SHP77 (cell line): Measurements from ENCODE around the gene AKAP9.
"Not testable (repeated sequence)": the region's sequence is repeated elsewhere in the genome, so short reads cannot be mapped to it uniquely, and the experiment has no call there.

Experiments used
- DNase-seq, 2 experiments: peaks; one replicate each; lab custom pipeline; 2025; lab: John Stamatoyannopoulos, UW

AKAP9 gene

DNA sequence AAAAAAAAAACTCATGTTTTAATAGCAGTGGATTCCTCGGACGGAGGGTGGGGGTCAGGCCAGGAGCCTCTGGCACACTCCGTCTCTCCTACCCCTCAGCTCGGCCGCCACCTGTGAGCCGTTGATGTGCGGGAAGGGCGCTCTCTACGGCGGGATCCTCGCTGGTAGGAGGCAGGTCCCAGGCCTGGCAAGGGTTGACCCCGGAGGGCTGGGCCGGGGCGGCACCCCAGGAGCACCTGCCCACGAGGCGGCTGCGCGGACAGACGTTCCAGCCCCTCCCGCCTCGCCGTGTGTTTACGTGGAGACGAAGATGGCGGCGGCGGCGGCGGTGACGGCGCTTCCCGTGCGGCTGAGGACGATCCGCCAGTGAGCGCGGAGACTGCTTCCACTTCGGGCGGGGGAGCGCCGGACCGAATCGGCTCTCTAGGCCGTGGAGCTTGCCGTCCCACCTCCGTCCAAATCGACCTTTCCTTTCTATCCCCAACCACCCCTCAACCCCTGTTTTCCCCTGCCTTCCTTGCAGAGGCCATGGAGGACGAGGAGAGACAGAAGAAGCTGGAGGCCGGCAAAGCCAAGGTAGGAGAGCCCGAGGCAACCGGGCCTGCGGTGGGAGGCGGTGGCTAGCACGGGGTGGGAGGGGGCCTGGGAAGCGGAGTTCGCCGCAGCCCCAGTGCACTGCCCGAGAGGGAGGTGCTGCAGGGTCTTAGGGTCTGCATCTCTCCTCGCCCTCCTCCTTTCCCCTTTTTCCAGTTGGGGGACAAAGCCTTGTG is at the start of gene AKAP9:
Gene AKAP9 (plus strand): TSS at position 291 of the 770 bp plus-strand sequence. CDS start 238 bp downstream, at position 529.
- DNase-seq: peak; percentile 78 to 92

DNA sequence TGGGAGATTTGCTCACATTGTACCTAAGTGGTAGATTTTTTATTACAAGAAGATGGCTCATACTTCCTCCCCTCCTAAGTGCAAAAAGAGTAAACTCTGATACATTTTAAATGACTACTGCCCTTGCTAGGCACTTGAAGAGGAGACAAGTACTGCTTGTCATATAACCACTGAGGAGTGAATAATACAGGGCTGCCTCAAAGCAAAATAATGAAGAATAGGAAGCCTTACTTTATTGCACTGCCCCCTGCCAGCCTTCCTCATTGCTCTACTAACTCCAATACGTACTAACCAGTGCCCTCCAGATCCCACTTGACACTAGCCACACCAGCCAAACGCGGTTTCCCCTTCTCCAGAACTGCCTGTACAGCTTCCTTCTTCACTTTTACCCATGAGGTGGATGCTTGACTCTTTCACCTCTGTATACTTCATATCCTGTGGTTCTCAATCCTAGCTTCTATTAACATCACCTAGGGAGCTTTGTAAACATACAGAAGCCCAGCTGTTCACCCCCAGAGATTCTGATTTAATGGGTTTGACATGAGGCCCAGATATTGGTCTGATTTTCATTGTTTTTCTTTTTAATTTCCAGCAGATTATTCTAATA is 48.5 kb upstream of the AKAP9 start:
- no peak for DNase-seq

DNA sequence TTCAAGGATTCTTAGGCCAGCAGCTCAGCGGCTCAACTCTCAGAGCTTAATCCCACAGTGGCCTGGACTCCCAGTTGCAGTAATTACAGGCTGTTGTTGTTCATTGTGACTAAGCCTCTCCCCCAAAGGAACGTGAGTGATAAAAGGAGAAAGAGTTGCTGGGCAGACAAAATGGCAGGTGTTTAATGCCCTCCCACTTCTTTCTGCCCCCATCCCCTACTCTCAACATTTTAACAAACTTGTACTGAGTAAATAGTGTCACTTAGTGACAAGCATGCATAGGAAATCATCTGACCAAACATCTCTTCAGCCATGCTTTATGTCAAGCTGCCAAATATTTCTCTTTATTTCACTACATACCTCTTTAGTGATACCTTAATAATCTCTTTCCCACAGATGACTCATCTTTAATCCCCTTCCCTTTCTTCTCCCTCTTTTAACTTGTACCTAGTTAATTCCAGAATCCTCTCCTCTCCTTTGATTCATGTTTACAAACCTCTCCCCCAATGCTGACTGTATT is 47.8 kb upstream of the AKAP9 start:
- no peak for DNase-seq

DNA sequence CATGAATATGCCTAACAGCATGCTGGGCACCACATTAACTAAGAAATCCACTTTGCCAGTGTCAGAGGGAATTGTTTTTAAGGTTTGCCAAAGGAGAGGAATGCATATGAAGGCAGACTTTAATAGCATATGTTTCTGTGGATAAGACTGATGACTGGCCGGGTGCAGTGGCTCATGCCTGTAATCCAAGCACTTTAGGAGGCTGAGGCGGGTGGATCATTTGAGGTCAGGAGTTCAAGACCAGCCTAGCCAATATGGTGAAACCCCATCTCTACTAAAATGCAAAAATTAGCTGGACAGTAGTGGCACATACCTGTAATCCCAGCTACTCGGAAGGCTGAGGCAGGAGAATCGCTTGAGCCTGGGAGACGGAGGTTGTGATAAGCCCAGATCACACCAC is 47.0 kb upstream of the AKAP9 start:
- not testable (repeated sequence) for DNase-seq

DNA sequence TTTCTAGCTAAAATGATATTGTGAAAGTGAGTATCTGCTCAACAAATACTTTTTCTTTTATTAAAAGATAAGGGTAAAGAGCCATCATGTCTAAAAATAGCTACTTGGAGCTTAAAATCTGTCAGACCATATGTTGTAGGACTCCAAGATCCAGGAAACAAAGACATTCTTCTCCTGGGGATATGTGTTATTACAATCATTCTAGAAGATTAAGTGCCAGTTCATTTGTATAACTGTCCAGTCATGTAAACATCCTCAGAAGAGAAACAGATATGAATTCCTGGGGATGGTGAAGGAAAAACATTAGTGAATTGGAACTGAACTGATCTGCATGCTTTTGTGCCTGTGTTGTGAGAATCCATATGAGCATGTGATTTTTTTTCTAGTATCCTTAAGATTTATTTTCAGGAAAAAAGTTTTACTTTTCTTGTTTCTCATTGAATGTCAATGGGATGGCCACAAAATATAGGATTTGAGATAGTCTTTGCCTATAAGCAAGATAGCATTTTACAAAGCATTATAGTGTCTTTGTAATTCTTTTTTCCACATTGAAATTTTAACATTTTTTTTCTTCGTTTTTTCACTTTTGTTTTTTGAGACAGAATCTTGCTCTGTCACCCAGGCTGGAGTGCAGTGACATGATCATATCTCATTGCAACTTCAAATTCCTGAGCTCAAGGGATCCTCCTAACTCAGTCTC is 45.7 kb upstream of the AKAP9 start:
- no peak for DNase-seq

DNA sequence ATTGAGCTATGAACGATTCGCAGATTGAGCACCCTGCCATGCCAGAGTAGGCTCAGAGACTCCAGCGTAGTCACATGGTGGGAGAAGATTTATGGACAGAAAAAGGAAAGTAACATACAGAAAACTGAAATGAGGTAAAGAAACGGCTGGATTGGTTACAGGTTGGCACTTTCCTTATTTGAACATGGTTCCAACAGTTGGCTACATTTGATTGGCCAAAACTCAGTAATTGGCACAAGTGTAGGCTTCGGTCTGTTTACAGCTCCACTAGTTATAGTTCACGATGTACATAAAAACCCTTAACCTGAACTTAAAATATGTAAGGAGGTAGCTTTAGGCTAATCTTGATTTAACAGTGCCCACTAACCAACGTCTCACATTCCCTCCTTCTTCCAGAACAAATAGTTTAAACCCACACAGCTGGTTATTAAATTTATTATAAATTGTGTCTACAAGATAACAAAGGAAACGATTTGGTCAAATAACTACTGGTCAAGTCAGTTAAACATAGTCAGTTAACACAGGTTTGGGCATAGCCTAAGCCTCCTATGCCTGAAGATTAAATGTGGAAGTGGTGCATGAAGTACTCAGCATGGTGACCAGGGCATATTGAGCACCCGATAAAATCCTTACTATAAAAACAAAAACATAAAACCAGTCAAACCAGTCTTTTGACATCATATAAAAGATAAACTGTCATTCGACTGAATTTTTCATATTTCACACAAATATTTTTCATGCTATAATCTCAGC is 42.2 kb upstream of the AKAP9 start:
- DNase-seq: no peak

DNA sequence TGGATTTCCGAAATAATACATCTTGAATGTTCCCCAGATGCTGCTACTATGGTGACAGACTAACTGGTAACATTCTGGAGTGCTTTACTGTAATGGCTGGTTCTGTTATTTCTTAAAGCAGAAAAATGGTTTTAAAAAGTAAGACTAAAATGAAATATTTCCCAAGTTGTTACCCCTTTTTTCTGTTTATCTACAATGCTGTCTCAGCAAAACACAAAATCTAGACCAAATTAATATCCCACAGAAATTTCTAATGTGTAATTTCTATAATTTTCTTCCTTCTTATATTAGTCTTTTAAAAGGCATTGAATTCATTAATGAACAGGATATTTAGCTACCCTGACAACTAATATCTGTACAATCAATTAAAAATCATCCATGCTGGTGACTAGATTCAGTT is 41.1 kb upstream of the AKAP9 start:
- DNase-seq: no peak

DNA sequence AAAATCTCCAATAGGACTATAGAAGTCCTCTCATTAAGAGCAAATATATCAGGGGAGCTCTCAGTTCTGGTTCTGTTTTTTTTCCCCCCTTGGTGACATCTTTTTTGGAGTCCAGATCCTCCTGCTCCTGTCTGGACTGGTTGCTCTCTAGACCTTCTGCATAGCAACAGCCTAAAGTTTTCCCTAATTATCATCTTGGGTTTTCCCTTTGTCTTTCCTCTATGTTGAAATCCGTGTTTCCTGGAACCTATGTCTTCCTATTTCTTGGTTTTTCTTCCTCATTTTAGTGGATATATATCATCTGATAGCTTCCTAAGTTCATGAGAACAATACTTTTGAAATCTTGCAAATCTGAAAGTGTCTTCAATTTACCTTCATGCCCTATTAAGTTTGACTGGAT is 30.5 kb upstream of the AKAP9 start:
- DNase-seq: no peak

DNA sequence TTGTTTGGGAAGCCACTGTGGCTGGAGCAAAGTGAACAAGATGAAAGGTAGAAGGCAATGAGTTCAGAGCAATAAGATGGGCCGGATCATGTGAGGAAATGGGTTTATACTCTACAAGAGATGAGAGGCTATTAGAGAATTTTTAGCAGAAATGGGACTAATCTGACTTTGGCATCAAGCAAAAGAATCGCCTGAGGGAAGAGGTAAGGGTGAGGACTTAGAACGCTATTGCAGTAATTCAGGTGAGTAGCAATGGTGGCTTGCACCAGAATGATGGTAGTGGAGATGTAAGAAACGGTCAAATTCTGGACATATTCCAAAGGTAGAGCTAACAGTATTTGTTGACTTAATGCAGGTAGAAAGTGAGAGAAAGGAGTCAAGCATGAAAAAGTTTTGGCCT is 29.5 kb upstream of the AKAP9 start:
- no peak for DNase-seq

DNA sequence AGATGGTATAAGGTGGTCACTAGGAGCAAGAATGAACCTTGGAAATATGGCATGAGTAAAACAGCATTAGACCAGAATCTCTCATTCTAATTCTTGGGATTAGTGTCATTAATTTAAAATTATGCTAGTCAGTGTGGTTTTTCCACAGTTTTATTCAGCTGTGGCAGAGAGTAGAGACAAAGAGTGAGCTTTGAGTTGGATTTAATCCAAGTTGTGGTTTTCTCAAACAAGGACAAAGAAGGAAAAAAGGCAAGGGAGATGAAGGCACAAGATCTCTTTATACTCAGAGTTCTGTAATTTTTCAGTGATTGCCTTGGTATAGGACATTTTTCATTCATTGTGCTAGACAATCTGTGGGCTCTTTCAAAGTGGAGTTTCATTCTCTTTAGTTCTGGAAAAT is 28.2 kb upstream of the AKAP9 start:
- no peak for DNase-seq

DNA sequence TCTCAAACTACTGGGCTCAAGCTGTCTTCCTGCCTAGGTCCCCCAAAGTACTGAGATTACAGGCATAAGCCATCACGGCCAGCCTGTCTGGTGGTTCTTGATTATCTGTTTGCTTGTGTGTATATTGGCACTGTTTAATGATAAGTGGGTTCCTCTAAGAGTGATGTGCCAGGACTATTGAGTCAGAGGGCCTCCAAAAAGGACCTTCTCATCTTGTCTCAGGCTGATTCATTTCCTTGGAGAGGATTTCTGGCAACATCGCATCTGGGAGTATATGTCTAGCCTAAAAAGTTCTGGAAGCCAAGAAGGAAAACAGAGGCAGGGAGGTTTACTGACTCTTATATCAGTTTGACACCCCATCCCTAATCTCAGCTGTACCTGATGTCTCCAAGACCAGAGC is 27.1 kb upstream of the AKAP9 start:
- no peak for DNase-seq

DNA sequence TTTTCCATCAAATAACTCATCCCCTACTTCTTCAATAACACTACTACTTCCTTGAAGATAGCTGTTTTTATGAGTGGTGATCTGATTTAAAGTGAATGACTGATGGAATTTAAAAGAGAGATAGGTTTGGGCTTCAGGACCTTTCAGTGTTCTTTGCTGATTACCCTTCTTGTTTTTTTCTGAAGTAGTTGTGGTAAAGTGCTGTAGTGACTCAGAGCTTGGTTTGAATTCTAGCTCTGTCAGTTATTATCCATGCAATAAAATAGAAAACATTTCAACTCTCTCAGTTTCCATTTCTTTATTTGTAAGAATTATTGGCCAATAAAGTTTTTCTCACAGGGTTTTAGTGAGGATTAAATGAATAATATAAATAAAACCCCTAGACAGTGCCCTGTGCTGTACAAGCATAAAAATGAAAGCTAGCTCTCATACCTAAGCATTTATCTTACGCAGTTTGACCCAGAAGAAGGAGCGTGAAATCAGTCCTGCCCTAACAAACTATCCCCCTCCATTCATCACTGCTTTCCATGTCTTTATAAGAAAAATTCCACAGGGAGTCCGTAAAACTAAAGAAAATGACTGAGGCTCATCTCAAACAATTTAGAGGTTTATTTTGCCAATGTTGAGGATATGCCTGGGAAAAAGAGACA is 25.1 kb upstream of the AKAP9 start:
- DNase-seq: no peak

DNA sequence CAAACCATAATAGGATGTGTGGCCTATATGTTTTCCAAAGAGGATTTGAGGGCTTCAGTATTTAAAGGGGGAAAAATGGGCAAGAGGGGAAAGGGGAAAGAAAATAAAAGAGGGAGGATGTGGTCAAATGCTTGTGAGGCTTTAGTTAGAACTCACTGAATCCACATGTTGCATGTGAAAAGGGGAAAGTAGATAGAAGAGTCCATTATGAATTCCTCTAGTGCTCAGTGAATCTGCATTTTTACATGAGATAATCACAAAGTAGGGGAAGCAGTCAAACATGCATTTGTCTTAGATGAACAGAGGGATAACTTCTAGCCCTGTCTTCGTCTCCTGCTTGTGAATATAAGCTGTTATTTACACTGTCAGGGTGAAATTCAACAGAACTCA is 24.6 kb upstream of the AKAP9 start:
- no peak for DNase-seq

DNA sequence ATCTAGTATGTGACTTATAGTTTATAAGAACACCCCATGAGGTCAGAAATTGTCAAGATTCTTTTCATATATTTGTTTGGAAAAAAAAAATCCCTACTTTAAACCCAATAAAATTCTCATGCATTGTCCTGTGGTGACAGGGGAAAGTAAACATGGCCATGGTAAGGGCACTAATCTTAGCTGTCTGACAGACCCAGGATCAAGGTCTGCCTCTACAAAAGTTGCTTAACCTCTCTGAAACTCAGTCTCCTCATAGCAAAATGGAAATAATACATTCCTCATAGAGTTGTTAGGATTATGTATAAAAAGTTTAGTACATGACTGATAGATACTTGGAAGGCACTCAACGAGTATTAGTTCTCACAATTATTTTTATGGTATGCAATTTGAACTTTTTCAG is 22.3 kb upstream of the AKAP9 start:
- DNase-seq: no peak

DNA sequence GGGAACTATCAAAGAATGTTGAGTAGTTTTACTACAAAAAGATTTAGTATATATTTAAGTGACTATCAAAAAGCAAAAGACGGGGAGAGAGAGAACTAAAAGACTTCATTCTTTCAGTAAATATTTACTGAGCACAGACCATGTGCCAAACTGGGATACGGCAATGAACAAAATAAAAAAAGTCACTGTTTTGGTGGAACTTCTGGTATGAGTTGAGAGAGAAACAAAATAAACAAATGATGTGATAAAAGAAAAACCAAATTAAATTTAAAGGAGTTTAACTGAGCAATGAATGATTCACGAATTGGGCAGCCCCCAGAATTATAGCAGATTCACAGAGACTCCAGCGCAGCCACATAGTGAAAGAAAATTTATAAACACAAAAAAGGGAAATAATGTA is 17.8 kb upstream of the AKAP9 start:
- no peak for DNase-seq

DNA sequence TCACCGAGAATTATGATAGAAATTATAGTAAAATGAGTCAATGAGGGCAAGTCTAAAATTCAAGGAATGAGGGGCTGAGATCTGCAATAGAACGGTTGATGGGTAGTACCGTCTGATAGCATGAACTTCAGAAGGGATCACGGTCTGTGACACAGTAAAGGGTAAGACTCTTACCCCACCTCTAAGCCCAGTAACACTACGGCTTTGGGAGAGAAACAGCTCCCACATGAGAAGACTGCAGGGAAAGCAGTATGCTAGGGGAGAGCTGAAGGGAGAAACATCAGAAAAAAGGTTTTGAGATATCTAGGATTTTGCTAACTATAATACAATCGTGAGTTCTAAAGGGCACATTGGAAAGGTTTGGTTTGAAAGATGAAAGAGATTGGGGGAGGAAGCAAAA is 12.8 kb upstream of the AKAP9 start:
- no peak for DNase-seq

DNA sequence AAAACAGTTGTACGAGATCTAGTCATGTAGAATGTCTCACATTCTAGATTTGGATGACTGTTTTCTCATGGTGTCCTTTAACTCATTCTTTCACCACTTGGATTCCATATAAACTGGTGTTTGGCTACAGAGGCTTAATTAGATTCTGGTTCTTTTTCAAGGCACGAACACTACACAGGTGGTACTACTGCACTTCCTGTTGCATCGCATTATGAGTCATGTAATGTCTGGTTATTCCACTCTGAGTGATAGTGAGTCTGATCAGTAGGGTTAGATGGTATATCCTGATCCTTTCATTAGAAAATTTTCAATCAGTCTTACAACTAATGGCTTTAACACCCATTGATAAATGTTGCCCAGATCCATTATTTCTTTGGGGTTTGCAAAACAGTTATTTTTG is 11.2 kb upstream of the AKAP9 start:
- no peak for DNase-seq

DNA sequence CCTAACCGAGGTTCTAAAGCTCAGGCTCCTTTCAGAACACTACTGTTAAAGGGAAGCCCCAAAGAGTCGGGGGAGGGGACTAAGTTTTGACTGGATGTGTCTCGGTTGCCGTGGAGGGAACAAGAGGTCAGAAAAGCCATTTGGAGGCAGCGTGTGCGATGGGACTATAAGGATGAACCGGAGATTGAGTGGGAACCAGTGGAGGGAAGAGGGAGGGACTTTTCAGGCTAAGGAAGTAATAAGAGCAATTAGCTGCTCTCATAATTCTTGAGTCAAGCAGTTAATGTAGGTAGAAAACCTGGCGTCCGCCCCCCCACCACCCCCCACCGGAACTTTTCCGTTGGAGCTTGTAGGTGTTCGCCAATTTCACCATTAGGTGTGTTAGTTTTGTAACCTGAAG is 491 bp upstream of the AKAP9 start:
- DNase-seq: peak in 1 of 2 experiments; percentile 28

DNA sequence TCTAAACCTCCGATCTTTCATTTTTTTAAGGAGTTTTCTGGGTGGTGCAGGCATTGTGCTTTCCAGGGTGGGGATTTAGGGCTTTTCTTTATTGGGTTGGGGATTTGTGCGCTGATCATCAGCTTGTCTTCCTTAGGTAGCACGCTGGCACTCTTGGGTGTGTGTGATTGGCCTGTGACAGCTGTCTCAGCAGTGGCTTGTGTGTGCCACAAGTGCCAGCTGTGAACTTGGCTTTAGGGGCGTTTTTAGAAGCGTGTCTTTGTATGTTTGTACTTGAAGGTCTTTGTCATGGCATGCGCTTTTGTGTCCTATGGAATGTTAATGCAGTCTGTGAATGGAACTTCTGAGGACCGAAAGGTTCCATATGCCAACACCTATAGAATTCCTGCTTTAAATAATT is 788 bp downstream of the AKAP9 start:
- peak; percentile 9 to 27 for DNase-seq

DNA sequence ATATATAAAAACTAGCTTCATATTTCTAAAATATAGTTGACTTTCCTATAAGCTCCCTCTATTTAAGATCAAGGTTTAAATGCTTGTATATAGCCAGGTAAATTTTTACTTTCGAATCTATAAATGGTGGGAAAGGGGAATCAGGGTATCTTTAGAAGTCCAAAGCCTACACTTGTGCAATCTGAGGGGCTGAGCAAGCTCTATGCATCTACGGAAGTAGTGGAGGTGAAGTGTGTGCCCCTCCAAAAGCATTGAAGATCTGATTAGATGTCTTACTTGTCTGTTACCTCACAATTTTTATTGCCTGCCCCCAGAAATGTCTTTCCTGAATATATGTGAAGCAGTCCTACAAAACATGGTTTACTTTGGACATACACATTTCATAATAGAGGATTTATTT is 1.6 kb downstream of the AKAP9 start:
- no peak for DNase-seq

DNA sequence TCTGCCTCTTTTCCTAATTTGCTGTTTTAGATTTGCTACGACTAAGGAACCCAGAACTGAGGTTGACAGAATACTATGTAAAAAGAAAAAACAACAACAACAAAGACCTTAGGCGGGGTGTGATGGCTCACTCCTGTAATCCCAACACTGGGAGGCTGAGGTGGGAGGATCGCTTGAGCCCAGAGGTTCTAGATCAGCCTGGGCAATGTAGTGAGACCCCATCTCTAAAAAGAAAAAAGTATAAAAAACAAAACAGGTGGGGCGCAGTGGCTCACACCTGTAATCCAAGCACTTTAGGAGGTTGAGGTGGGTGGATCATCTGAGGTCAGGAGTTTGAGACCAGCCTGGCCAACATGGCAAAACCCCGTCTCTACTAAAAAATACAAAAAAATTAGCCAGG is 4.3 kb downstream of the AKAP9 start:
- not testable (repeated sequence) for DNase-seq

DNA sequence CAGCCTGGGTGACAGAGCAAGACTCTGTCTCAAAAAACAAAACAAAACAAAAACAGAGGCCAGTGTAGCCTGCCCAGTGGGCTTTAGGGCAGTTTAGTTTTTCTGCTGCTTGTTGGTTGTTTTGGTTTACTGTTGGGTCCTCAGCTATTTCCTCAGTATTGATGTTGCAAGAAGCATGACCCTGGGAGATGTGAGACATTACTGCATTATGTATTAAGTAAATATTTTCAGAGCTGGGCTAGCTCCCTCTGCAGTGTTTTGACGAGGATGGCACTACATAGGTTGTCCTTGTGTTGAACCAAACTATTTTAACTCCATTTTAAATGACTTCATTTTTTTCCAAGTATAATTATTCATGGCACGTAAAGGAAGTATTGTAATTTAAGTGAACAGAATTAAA is 4.8 kb downstream of the AKAP9 start:
- no peak for DNase-seq
